OCI-LY1 (cell line): Measurements from ENCODE around the gene LIPC.

Experiments used
- CTCF ChIP-seq: fragments of 200-600 bp; sonication (generic), shearing (Covaris generic); IDR thresholded peaks from 2 replicates; pipeline ENCODE4 v1.5.1; 2017; ENCODE audit warnings: mild to moderate bottlenecking, antibody characterized with exemption, low read length, moderate library complexity, mixed read lengths
- EZH2 ChIP-seq: fragments of 200-600 bp; sonication (generic), shearing (Covaris generic); IDR thresholded peaks from 2 replicates; pipeline ENCODE4 v1.8.0; 2017; ENCODE audit warnings: borderline replicate concordance, mixed run types, mild to moderate bottlenecking, antibody characterized with exemption, low read length, moderate library complexity, mixed read lengths

GRCh38 chr15:58398643-58399042 lies 33.1 kb upstream of the LIPC start:
- TF ChIP-seq CTCF (no peak), EZH2 (no peak)
